GM18499 (cell line): ENCODE data around the gene PACRG.

ENCODE experiments used
- ATAC-seq: cut with Tn5 transposase; IDR thresholded peaks from one replicate; pipeline ENCODE4 v1.9.1; 2021; ENCODE audit warnings: moderate number of reproducible peaks; ENCODE audit not compliant: insufficient read depth, unreplicated experiment

The PACRG gene

DNA sequence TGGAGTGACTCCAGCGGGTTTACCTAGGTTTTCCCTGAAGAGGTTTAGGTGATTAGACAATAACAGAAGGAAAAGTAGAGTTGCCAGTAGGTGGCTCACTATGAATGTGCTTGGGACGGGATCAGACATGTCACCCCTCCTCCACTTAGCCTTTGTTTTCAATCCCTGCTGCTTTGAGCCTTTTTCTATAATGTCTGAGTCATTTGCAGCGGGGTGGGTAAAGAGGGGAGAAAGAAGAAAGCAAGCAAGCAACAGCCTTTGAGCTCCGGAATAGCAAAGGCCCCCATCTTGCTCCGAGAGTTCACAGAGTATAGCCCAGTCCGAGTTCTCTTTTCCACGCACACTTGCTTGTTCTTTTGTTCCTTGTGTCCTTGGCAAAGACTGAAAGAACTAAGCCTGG lies 129.1 kb downstream of the PACRG start:
- no peak for ATAC-seq

- ATAC-seq, result no peak
Measured at GRCh38 chr6:162857326-162857725, 129.6 kb downstream of the PACRG start.

GRCh38 chr6:162862462-162862861 lies 134.7 kb downstream of the PACRG start:
- ATAC-seq, result no peak

DNA sequence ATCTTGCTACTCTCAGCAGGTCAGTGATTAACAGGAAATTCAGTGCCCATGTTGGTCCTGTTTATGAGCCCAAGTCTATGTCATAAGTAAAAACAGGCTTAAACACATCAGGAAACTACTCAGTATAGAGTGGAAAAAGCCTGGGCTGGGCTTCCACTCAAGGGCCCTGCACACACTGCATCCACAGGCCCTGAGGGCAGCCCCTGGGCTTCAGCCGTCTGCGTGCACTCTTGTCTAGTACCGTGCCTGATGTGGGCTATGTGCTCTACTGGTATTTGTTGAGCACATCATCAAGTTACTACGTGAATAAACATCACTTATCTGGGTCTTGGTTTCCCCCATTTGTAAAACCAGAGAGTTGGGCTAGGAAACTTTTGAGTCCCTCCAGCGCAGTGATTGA lies 135.2 kb downstream of the PACRG start:
- ATAC-seq, result no peak

- ATAC-seq, result no peak
Measured at GRCh38 chr6:162863821-162864220, 136.0 kb downstream of the PACRG start.

- no peak for ATAC-seq
Measured at GRCh38 chr6:162864911-162865310, 137.1 kb downstream of the PACRG start.

GRCh38 chr6:162866656-162867055 lies 138.9 kb downstream of the PACRG start:
- no peak for ATAC-seq

GRCh38 chr6:162868397-162868796 lies 140.6 kb downstream of the PACRG start:
- ATAC-seq, result no peak

- ATAC-seq, result no peak
Measured at GRCh38 chr6:162871966-162872365, 144.2 kb downstream of the PACRG start.

- ATAC-seq, result no peak
Measured at GRCh38 chr6:162873537-162873936, 145.8 kb downstream of the PACRG start.

DNA sequence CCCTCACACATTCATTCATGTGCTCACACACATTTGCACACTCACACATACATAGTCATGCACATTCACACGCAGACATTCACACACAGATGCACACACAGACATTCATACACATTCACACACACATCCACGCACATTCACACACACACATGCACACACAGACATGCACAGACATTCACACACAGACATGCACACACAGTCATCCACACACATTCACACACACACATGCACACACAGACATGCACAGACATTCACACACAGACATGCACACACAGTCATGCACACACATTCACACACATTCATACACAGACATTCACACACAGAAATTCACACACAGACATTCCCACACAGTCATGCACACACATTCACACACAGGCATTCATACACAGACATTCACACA lies 147.3 kb downstream of the PACRG start:
- ATAC-seq, result no peak

DNA sequence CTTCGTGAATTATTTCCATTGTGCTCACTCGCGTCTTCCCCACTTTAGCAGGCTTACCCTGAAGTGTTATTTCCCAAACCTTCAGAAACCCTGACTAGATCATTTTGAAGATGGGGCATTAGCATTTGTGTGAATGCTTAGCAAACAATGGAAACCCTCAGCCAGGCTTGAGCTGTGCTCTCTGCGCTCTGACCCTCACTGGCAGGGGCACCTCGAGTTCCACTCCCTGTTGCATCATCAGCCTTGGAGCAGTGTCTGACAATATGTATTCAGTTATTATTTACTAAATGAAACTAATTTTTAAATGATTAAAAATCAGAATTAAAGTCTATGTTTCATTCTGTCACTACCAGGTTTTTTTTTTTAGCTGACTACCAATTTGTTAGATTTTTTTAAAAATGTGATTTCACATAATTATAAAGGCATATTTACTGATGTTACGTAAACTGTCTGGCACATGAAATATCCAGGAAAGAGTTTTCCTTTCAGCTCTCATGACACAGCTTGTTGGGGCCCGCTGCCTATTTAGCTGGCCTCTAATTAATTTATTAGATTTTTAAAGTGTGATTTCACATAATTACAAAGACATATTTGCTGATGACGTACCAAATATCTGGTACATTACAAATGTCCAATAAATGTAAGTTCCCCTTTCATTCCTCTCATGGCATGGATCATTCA lies 155.2 kb downstream of the PACRG start:
- ATAC-seq, result no peak

- ATAC-seq, result no peak
Measured at GRCh38 chr6:162887981-162888689, 160.4 kb downstream of the PACRG start.

- ATAC-seq, result no peak
Measured at GRCh38 chr6:162889303-162889702, 161.5 kb downstream of the PACRG start.

DNA sequence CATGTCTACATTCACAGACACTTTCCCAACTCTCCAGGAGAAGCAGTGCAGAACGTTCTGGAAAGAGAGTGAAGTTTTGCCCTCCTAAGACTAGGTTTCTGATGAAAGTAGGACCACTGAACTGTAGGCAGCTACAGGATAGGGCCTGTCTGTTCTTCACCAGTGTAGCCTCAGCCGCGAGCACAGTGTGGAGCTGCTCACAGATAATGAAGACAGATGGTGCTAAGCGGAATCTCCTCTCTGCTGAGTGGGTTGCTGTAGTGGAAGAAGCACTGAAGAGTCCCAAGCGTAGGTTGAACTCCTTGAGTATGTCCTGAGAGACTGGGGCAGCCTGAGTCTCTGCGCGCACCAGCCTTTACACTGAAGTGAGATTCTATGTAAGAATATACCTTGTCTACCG lies 170.2 kb downstream of the PACRG start:
- ATAC-seq, result no peak

- no peak for ATAC-seq
Measured at GRCh38 chr6:162899148-162899547, 171.4 kb downstream of the PACRG start.

- no peak for ATAC-seq
Measured at GRCh38 chr6:162900503-162900902, 172.7 kb downstream of the PACRG start.

GRCh38 chr6:162904069-162904663 lies 176.4 kb downstream of the PACRG start:
- no peak for ATAC-seq

DNA sequence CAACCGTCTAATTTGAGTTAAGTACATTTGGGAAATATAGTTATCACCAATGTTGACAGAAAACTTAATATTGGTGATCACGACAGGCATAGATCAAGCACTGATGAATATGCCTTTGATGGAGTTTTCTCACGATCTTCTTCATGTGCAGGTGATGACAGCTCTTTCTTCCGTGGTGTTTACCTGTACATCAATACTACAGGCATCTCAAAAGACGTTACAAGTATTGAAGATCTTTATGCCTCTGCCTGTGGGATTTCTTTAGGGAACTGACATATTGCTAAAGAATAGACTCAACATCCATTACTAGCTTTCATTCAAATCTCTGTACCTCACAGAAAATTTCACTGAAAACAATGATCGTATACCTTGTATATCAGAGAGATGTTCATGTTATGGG lies 178.7 kb downstream of the PACRG start:
- ATAC-seq, result no peak

- no peak for ATAC-seq
Measured at GRCh38 chr6:162907876-162908481, 180.2 kb downstream of the PACRG start.

DNA sequence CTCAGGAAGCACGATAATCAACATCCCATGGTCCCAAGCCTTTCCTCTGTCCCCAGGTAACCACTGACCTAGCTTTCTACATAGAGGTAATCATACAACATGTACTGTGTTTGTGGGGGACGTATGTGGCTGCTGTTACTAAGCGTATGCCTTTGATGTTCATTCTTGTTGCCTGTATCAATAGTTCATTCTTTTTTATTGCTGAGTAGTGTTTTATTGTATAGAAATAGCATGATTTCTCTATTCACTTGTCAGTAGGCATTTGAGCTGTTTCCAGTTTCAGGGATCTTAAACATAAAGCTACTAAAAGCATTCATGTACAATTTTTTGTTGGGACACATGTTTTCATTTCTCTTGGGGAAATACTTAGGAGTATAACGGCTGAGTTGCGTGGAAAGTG lies 185.4 kb downstream of the PACRG start:
- no peak for ATAC-seq
